Suprapubic skin (tissue), 4 donors: ENCODE data around the gene ATG4D.

Experiments used
- POLR2A ChIP-seq, 2 donors: fragments of 450-650 bp; IDR thresholded peaks; one replicate each; pipeline ENCODE4 v1.6.1; 2017; ENCODE audit warnings: antibody characterized with exemption in 2 of 2, mild to moderate bottlenecking in 2 of 2, moderate library complexity in 2 of 2
- POLR2AphosphoS5 ChIP-seq, 3 donors: sonication (generic); formaldehyde crosslinking; IDR thresholded peaks; one replicate each; pipeline ENCODE4 v1.6.1; 2017; ENCODE audit warnings: antibody characterized with exemption in 3 of 3
- TF ChIP-seq, protein P1 (sequence below), 2 donors: fragments of 200-600 bp in 1 of 2; fragments of 450-650 bp in 1 of 2; sonication (generic) in 1 of 2; IDR thresholded peaks; one replicate each; pipeline ENCODE4 v1.5.1; 2016 to 2019; ENCODE audit warnings: antibody characterized with exemption in 2 of 2, mild to moderate bottlenecking in 1 of 2, moderate library complexity in 1 of 2

DNA sequence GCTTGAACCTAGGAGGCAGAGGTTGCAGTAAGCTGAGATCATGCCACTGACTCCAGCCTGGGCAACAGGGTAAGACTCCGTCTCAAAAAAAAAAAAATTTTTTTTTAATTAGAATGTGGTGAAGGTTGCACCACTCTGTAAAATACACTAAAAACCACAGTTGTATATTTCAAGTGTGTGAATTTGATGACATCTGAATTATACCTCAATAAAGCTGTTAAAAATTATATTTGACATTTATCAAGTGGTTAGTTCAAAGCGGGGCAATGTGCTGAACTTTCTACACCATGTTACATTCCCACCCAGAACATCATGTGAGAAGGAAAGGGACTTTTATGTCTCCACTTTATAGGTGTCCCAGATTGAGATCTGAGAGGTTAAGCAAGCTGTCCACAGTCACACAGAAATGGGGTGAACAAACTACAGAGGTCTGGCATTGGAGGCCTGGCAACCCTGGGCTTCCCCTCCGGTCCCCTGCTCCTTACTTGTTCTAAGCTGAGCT is 20.5 kb upstream of the ATG4D start:
- TF ChIP-seq POLR2A (IDR thresholded peaks at IDR 0.05) (no peak), POLR2AphosphoS5 (IDR thresholded peaks at IDR 0.05) (no peak)
- TF ChIP-seq, protein P1, sequence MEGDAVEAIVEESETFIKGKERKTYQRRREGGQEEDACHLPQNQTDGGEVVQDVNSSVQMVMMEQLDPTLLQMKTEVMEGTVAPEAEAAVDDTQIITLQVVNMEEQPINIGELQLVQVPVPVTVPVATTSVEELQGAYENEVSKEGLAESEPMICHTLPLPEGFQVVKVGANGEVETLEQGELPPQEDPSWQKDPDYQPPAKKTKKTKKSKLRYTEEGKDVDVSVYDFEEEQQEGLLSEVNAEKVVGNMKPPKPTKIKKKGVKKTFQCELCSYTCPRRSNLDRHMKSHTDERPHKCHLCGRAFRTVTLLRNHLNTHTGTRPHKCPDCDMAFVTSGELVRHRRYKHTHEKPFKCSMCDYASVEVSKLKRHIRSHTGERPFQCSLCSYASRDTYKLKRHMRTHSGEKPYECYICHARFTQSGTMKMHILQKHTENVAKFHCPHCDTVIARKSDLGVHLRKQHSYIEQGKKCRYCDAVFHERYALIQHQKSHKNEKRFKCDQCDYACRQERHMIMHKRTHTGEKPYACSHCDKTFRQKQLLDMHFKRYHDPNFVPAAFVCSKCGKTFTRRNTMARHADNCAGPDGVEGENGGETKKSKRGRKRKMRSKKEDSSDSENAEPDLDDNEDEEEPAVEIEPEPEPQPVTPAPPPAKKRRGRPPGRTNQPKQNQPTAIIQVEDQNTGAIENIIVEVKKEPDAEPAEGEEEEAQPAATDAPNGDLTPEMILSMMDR (IDR thresholded peaks at IDR 0.05): no peak
